RWPE1 (cell line): ENCODE measurements around the gene PAWR.

Experiments used
- CTCF ChIA-PET: fragments of 350-600 bp; sonication (Branson Sonifier 250); formaldehyde crosslinking; extraction: SDS; loops from one replicate; lab custom pipeline; 2021; lab: Yijun Ruan, JAX
- POLR2A ChIA-PET: fragments of 400-600 bp; formaldehyde crosslinking; extraction: SDS; loops from one replicate; lab custom pipeline; 2020; ENCODE audit warnings: antibody characterized with exemption; ENCODE audit not compliant: low non-redundant PET; lab: Yijun Ruan, JAX
- DNase-seq: peaks from one replicate; pipeline ENCODE4 v3.0.0; 2012; ENCODE audit warnings: low spot score
- H3K27ac ChIP-seq: fragments of 450-650 bp; 2 replicates; pipeline ENCODE4 v1.5.1; 2017
- CTCF ChIP-seq: fragments of 450-650 bp; conservative IDR thresholded peaks from 2 replicates; pipeline ENCODE4 v1.5.1; 2017; ENCODE audit warnings: low read depth, mild to moderate bottlenecking

Gene PAWR

GRCh38 chr12:79619872-79620562 lies 70.7 kb downstream of the PAWR start:
- H3K27ac ChIP-seq, result peak overlapping the region; percentile 51; the same call in 1 of the 2 replicates
- no peak for TF ChIP-seq CTCF
- DNase-seq, result no peak
- POLR2A ChIA-PET, result no interaction called here
- CTCF ChIA-PET, result interaction anchor here (0.6 kb wide), 1 partner anchor 49 kb away, joined by 4 read pairs; no protein-coding TSS in a partner anchor

- CTCF ChIA-PET, result interaction anchor here (0.7 to 1.0 kb wide), 3 partner anchors 46 to 590 kb away, joined by 3 to 4 read pairs (median 4); no protein-coding TSS in a partner anchor
- H3K27ac ChIP-seq, result no peak overlapping the region
- no peak for TF ChIP-seq CTCF
- DNase-seq, result peak; percentile 73
- POLR2A ChIA-PET, result no interaction called here
These were observed 71.8 kb downstream of the PAWR start for GRCh38 chr12:79618848-79619404.

- peak overlapping the region; percentile 50; the same call in 1 of the 2 replicates for H3K27ac ChIP-seq
- ChIA-PET POLR2A (no interaction called here), CTCF (no interaction called here)
- DNase-seq, result no peak
- TF ChIP-seq CTCF, result no peak
These were observed 73.1 kb downstream of the PAWR start for GRCh38 chr12:79617696-79618095.

- no peak overlapping the region for H3K27ac ChIP-seq
- ChIA-PET POLR2A (no interaction called here), CTCF (interaction anchor here (0.6 kb wide), 1 partner anchor 9 kb away, joined by 3 read pairs; no protein-coding TSS in a partner anchor)
These were observed 74.9 kb downstream of the PAWR start for GRCh38 chr12:79615596-79616560.

GRCh38 chr12:79614730-79615129 lies 76.0 kb downstream of the PAWR start:
- no peak for DNase-seq
- ChIA-PET POLR2A (no interaction called here), CTCF (interaction anchor here (0.6 to 0.8 kb wide), 2 partner anchors 20 to 217 kb away, joined by 3 read pairs; no protein-coding TSS in a partner anchor)
- no peak for TF ChIP-seq CTCF
- H3K27ac ChIP-seq, result no peak overlapping the region

More at GRCh38 chr12:79615596-79616560, 74.9 kb downstream of the PAWR start:
- no peak for TF ChIP-seq CTCF
- no peak for DNase-seq

- no peak overlapping the region for H3K27ac ChIP-seq
- POLR2A ChIA-PET, result no interaction called here
- CTCF ChIA-PET, result no interaction called here
- no peak for TF ChIP-seq CTCF
- DNase-seq, result no peak
These were observed 88.9 kb downstream of the PAWR start for GRCh38 chr12:79601908-79602307.
